ENCODE results near the gene TC2N.

DNA sequence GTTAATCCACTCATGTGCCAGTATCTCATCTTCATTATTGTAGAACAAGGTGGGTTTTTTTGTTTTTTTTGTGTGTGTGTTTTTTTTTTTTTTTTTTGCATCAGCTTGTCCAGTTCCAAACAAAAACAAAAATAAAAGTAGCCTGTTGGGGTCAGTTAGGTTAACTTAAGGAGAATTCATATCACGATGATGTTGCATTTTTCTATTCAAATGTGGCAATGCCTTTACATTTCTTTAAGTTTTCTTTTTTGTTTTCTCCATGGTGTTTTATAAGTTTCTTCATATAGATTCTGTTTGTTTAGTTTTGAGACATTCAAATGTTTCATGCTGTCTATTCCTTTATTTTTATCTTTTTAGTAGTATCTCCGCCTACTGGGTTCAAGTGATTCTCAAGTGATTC lies 119.3 kb downstream of the TC2N start:
- no peak for TF ChIP-seq EZH2 (IDR thresholded peaks at IDR 0.05; ENCODE audit: low read depth, unreplicated experiment)
- TF ChIP-seq, protein P1, sequence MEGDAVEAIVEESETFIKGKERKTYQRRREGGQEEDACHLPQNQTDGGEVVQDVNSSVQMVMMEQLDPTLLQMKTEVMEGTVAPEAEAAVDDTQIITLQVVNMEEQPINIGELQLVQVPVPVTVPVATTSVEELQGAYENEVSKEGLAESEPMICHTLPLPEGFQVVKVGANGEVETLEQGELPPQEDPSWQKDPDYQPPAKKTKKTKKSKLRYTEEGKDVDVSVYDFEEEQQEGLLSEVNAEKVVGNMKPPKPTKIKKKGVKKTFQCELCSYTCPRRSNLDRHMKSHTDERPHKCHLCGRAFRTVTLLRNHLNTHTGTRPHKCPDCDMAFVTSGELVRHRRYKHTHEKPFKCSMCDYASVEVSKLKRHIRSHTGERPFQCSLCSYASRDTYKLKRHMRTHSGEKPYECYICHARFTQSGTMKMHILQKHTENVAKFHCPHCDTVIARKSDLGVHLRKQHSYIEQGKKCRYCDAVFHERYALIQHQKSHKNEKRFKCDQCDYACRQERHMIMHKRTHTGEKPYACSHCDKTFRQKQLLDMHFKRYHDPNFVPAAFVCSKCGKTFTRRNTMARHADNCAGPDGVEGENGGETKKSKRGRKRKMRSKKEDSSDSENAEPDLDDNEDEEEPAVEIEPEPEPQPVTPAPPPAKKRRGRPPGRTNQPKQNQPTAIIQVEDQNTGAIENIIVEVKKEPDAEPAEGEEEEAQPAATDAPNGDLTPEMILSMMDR (conservative IDR thresholded peaks at IDR 0.05; ENCODE audit: low read depth in 2 of 2), result no peak
- TF ChIP-seq CREB1 (CRISPR knock-in tag; IDR thresholded peaks at IDR 0.05; ENCODE audit: low read depth), result no peak
- TF ChIP-seq POLR2AphosphoS5 (IDR thresholded peaks at IDR 0.05; ENCODE audit: low read depth), result no peak
- TF ChIP-seq, protein P2, sequence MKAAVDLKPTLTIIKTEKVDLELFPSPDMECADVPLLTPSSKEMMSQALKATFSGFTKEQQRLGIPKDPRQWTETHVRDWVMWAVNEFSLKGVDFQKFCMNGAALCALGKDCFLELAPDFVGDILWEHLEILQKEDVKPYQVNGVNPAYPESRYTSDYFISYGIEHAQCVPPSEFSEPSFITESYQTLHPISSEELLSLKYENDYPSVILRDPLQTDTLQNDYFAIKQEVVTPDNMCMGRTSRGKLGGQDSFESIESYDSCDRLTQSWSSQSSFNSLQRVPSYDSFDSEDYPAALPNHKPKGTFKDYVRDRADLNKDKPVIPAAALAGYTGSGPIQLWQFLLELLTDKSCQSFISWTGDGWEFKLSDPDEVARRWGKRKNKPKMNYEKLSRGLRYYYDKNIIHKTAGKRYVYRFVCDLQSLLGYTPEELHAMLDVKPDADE (IDR thresholded peaks at IDR 0.05), result no peak
- TF ChIP-seq, protein P3, sequence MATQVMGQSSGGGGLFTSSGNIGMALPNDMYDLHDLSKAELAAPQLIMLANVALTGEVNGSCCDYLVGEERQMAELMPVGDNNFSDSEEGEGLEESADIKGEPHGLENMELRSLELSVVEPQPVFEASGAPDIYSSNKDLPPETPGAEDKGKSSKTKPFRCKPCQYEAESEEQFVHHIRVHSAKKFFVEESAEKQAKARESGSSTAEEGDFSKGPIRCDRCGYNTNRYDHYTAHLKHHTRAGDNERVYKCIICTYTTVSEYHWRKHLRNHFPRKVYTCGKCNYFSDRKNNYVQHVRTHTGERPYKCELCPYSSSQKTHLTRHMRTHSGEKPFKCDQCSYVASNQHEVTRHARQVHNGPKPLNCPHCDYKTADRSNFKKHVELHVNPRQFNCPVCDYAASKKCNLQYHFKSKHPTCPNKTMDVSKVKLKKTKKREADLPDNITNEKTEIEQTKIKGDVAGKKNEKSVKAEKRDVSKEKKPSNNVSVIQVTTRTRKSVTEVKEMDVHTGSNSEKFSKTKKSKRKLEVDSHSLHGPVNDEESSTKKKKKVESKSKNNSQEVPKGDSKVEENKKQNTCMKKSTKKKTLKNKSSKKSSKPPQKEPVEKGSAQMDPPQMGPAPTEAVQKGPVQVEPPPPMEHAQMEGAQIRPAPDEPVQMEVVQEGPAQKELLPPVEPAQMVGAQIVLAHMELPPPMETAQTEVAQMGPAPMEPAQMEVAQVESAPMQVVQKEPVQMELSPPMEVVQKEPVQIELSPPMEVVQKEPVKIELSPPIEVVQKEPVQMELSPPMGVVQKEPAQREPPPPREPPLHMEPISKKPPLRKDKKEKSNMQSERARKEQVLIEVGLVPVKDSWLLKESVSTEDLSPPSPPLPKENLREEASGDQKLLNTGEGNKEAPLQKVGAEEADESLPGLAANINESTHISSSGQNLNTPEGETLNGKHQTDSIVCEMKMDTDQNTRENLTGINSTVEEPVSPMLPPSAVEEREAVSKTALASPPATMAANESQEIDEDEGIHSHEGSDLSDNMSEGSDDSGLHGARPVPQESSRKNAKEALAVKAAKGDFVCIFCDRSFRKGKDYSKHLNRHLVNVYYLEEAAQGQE (IDR thresholded peaks at IDR 0.05; ENCODE audit: unreplicated experiment), result no peak
- TF ChIP-seq EZH2phosphoT487 (IDR thresholded peaks at IDR 0.05; ENCODE audit: unreplicated experiment), result no peak
- TF ChIP-seq STAT1 (IDR thresholded peaks at IDR 0.05; ENCODE audit: unreplicated experiment), result no peak

Measured in GM23338 (cell line).